GM19463 (cell line): ENCODE data around the gene KCNJ10.

ENCODE experiments used
- ATAC-seq: cut with Tn5 transposase; IDR thresholded peaks from one replicate; pipeline ENCODE4 v1.9.1; 2021; ENCODE audit warnings: mild to moderate bottlenecking, moderate library complexity; ENCODE audit not compliant: unreplicated experiment

Gene KCNJ10

GRCh38 chr1:160025314-160025713 is 44.6 kb downstream of the KCNJ10 start:
- no peak for ATAC-seq

GRCh38 chr1:160024195-160024905 is 45.6 kb downstream of the KCNJ10 start:
- ATAC-seq, result no peak

DNA sequence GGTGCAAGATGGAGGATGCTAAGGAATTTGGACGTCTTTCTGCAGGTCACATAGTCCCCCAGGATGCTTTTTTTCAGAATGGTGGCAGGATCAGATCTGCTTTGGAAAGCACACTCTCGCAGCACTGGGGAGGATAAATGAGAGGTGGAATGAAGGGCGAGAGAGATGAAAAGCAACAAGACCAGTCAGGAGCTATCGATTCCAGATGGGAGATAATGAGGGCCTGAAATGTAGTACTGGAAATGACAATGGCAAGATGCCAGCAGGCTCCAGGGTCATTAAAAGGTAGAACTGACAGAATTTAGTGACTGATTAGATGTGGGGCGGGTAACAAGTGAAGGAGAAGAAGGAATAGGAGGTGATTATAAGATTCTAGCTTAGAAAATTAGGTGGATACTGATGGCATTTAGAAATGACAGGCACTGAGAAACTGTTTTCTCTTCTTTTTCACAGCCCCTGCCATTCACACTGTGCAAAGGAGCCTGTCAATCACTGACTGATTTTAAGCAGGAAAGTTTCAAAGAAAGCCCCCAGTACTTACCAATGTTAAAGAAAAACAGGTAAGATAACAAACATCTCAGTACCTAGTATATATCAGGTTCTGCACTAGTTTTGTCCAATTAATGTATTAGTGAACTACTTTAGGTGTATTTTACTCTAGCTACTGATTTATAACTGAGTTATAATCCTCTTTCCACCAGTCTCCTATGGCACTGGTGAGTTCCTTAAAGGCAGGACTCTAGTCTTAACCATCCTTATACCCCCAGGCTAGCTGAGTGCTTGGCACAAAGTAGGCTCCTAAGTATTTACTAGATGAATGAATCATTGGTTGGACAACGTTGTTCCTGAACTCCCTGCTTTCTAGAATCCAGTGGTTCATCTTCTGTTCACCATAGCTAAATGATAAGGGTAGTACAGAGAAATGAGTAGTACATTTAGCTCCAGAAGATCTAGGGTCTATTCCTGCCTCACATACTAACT is 47.3 kb downstream of the KCNJ10 start:
- no peak for ATAC-seq

DNA sequence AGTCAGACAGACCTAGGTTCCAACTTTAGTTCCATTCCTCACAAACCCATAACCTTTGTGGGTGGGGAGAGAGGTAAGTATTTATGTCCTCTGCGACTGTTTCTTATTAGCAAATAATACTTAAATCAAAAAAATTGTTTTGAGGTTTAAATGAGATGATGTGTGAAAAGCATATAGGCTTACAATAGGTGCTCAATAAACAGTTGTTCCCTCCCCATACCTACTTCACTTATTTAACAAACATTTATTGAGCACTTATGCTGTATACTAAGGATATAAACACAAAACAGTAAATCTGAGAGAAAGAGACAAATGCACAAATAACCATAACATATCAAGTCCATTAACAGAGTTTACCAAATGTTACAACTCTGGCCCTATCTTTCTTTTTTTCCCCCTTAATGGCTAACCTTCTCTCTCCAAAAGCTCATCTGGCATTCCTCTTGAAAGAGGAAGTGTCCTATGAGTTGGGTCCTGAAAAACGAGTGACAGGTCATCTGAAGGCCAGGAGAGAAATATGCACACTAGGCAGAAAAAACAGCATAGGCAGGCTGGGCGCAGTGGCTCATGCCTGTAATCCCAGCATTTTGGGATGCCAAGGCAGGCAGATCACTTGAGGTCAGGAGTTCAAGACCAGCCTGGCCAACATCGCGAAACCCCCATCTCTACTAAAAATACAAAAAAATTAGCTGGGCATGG is 48.4 kb downstream of the KCNJ10 start:
- ATAC-seq, result no peak

- no peak for ATAC-seq
These were observed 49.8 kb downstream of the KCNJ10 start for GRCh38 chr1:160020196-160020595.

DNA sequence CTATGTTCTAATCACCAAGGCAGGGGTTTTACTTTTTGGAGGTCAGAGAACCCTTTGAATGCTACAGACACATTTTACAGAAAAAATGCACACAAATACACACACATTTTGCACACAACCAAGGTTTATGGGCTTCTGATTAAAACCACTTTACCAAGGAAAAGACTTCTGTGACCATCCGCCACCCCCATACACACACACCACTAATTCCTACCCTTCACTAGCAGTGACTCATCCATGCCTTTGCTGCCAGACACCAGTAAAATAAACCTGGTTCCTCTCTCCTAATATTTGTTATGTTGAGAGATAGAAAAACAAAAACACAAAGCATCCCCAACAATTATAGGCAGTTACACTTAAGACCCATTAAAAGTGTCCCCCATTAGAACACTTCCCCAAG is 51.1 kb downstream of the KCNJ10 start:
- ATAC-seq, result no peak

DNA sequence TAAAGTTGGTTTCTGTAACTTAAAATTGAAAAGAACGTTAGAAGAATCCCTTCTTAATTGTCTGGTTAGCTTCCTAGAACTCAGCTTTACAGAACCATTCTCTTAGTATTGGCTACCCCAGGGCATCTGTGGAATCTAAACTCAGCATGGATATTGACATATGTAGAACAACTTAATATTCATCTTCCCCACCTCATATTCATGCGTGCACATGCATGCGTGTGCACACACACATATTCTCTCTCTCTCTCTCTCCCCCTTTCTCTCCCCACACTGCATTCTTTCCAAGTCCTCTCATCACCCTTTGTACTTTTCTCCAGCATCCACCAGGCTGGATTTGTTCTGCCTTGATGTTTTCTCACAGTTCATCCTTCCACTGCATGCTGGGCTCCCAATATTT is 51.6 kb downstream of the KCNJ10 start:
- no peak for ATAC-seq

- ATAC-seq, result no peak
These were observed 52.4 kb downstream of the KCNJ10 start for GRCh38 chr1:160017592-160017991.

DNA sequence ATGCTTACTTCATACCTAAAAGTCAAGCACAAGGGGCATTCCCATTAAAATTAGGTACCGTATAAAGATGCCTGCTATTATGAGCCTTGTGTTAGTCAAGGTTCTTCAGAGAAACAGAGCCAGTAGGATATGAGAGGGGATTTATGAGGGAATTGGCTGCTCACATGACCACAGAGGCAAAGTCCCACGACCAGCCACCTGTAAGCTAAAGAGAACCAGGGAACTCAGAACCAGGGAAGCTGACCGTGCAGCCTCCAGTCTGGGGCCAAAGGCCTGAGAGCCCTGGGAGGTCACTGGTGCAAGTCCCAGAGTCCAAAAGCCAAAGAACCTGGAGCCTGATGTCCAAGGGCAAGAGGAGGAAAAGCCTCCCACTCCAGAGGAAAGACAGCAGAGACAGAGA is 58.2 kb downstream of the KCNJ10 start:
- ATAC-seq, result no peak

- no peak for ATAC-seq
These were observed 60.2 kb downstream of the KCNJ10 start for GRCh38 chr1:160009801-160010200.

GRCh38 chr1:160009081-160009480 is 60.9 kb downstream of the KCNJ10 start:
- ATAC-seq, result no peak

DNA sequence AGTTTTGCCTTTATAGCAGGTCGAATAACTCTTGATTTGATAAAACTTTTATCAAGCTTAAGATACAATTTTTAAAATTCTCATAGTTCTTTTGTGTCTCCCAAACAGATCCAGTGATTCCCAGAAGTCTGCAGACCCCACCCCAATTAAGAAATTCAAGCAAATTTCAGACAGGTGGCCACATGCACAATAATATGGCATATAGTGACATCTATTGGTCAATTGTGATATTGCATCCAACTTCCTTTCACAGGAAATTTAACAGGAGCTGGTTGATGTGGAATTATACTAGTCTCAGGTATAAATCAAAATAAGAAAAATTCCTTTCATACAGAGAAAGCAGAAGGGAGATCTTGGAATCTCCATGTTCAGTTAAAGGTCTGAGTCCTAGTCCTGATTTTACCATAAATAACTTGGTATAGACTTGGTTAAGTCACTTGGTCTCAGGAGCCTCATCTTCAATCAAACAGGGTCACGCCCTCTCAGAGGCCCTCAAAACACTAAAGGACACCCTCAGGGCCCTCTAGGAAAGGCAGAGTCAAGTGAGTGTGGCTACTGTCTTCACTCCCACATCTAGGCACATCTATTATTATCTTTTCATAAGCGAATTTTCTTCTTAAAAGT is 62.3 kb downstream of the KCNJ10 start:
- ATAC-seq, result no peak

GRCh38 chr1:160006312-160006940 is 63.5 kb downstream of the KCNJ10 start:
- ATAC-seq, result peak; percentile 81

- no peak for ATAC-seq
These were observed 64.9 kb downstream of the KCNJ10 start for GRCh38 chr1:160005070-160005469.

GRCh38 chr1:160004425-160004824 is 65.5 kb downstream of the KCNJ10 start:
- ATAC-seq, result no peak

- no peak for ATAC-seq
These were observed 66.0 kb downstream of the KCNJ10 start for GRCh38 chr1:160004001-160004400.

- ATAC-seq, result no peak
These were observed 68.5 kb downstream of the KCNJ10 start for GRCh38 chr1:160001440-160001839.

DNA sequence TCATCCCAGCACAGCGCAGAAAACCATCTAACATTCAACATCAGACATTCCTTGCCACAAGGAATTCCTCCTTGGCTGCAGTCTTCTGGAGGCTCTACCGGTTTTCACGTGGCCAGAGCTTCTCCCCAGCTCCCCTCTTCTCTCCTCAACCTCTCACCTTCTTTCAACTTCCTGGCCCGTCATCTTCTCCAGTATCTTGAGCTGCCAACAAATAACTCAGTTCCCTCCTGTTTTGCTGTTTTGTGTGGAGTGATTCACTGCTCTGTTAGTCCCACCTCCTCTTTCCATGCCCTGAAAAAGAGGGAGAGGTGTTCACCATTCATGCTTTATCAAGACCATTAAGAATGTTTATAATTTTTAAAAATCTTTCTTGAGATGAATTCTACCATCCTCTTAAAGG is 70.8 kb downstream of the KCNJ10 start:
- no peak for ATAC-seq

GRCh38 chr1:159996653-159997052 is 73.3 kb downstream of the KCNJ10 start:
- no peak for ATAC-seq

- ATAC-seq, result no peak
These were observed 75.1 kb downstream of the KCNJ10 start for GRCh38 chr1:159994896-159995295.

DNA sequence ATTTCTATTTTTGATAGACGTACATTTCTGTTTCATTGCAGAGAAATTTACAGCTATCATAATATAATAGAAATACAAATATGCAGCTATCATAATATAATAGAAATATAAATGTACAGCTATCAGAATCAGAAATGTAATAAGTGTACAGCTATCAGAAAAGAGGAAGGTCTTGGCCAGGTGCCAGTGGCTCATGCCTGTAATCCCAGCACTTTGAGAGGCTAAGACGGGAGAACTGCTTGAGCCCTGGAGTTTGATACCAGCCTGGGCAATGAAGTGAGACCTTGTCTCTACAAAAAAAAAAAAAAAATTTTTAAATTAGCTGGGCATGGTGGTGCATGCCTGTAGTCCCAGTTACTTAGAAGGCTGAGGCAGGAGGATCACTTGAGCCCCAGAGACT is 76.0 kb downstream of the KCNJ10 start:
- no peak for ATAC-seq
